ENCODE results near the gene VSIG2.

The VSIG2 gene

GRCh38 chr11:124724979-124725718 is 26.9 kb downstream of the VSIG2 start:
- DNase-seq (ENCODE audit: low read depth in 1 of 2, low spot score in 1 of 2) = no peak
- Histone ChIP-seq H3K27me3 (ENCODE audit: insufficient read depth, poor library complexity, severe bottlenecking) (peaks cover 4% of the 10 kb centered on the region), H3K4me3 (replicated peaks; ENCODE audit: insufficient read depth, low read length) (no peak overlapping the region), H3K27ac (replicated peaks) (no peak overlapping the region)
- TF ChIP-seq CTCF (IDR thresholded peaks at IDR 0.05; ENCODE audit: insufficient read depth, low read length) (no peak), REST (IDR thresholded peaks at IDR 0.05; ENCODE audit: insufficient replicate concordance, low read depth) (no peak), GABPA (IDR thresholded peaks at IDR 0.05; ENCODE audit: low read depth) (no peak), POLR2AphosphoS5 (IDR thresholded peaks at IDR 0.05; ENCODE audit: low read depth) (no peak), SPI1 (IDR thresholded peaks at IDR 0.05; ENCODE audit: borderline replicate concordance, low read depth) (no peak)

GRCh38 chr11:124722176-124722575 is 29.9 kb downstream of the VSIG2 start:
- H3K27ac ChIP-seq (replicated peaks) = no peak overlapping the region
- peaks cover 30% of the 10 kb centered on the region for H3K27me3 ChIP-seq (ENCODE audit: insufficient read depth, poor library complexity, severe bottlenecking)
- no peak for TF ChIP-seq POLR2AphosphoS5 (IDR thresholded peaks at IDR 0.05; ENCODE audit: low read depth)
- TF ChIP-seq REST (IDR thresholded peaks at IDR 0.05; ENCODE audit: insufficient replicate concordance, low read depth) = no peak
- no peak for DNase-seq (ENCODE audit: low read depth in 1 of 2, low spot score in 1 of 2)
- H3K4me3 ChIP-seq (replicated peaks; ENCODE audit: insufficient read depth, low read length) = no peak overlapping the region

- TF ChIP-seq REST (IDR thresholded peaks at IDR 0.05; ENCODE audit: insufficient replicate concordance, low read depth) (no peak), POLR2AphosphoS5 (IDR thresholded peaks at IDR 0.05; ENCODE audit: low read depth) (no peak)
- DNase-seq (ENCODE audit: low read depth in 1 of 2, low spot score in 1 of 2) = no peak
- H3K27me3 ChIP-seq (ENCODE audit: insufficient read depth, poor library complexity, severe bottlenecking) = peaks cover 39% of the 10 kb centered on the region
- no peak overlapping the region for H3K4me3 ChIP-seq (replicated peaks; ENCODE audit: insufficient read depth, low read length)
- no peak overlapping the region for H3K27ac ChIP-seq (replicated peaks)
Measured at GRCh38 chr11:124719534-124719933, 32.5 kb downstream of the VSIG2 start.

GRCh38 chr11:124718801-124719200 is 33.3 kb downstream of the VSIG2 start:
- H3K27me3 ChIP-seq (ENCODE audit: insufficient read depth, poor library complexity, severe bottlenecking) = peaks cover 39% of the 10 kb centered on the region
- TF ChIP-seq SPI1 (IDR thresholded peaks at IDR 0.05; ENCODE audit: borderline replicate concordance, low read depth) (no peak), POLR2AphosphoS5 (IDR thresholded peaks at IDR 0.05; ENCODE audit: low read depth) (no peak), CTCF (IDR thresholded peaks at IDR 0.05; ENCODE audit: insufficient read depth, low read length) (no peak), REST (IDR thresholded peaks at IDR 0.05; ENCODE audit: insufficient replicate concordance, low read depth) (no peak), GABPA (IDR thresholded peaks at IDR 0.05; ENCODE audit: low read depth) (no peak)
- H3K27ac ChIP-seq (replicated peaks) = no peak overlapping the region
- DNase-seq (ENCODE audit: low read depth in 1 of 2, low spot score in 1 of 2) = no peak
- H3K4me3 ChIP-seq (replicated peaks; ENCODE audit: insufficient read depth, low read length) = no peak overlapping the region

All from HL-60 (cell line).